ENCODE measurements around the gene UBA1. TPM values are rescaled to one million over a fixed set of nuclear protein-coding genes. Genes with fewer than 3 reads are reported as not detected.

UBA1 gene
- total RNA-seq, 1 experiment from 2014 or later = 275 TPM

DNA sequence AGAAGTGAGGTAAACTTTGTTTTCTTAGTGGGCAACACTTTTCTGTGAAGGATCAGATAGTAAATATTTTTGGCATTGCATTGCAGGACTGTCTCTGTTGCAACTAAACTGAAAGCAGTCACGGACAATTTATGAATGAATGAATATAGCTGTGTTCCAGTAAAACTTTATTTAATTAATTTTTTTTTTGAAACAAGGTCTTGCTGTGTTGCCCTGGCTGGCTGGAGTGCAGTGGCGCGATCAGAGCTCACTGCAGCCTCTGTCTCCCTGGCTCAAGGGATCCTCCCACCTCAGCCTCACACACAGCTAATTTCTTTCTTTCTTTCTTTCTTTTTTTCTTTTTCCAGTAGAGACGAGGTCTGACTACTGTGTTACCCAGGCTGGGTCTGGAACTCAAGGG, 32.8 kb upstream of the UBA1 start:
- Histone ChIP-seq H3K9ac (ENCODE audit: low read length) (no peak overlapping the region), H3K4me3 (replicated peaks in 1 of 2; ENCODE audit: low read depth in 1 of 2, low read length in 2 of 2) (no peak overlapping the region), H3K79me2 (ENCODE audit: insufficient read depth, low read length) (peaks cover 87% of the 10 kb centered on the region), H3K27ac (ENCODE audit: low read depth, low read length) (no peak overlapping the region), H3K27me3 (ENCODE audit: insufficient read depth, low read length) (no peaks in the 10 kb centered on the region), H3K9me3 (ENCODE audit: control insufficient read depth in 1 of 2, insufficient read depth in 1 of 2, low read depth in 1 of 2, low read length in 2 of 2) (no peaks in the 10 kb centered on the region), H4K20me1 (ENCODE audit: insufficient read depth) (no peaks in the 10 kb centered on the region), H2AFZ (ENCODE audit: low read depth, low read length, poor library complexity, severe bottlenecking) (no peak overlapping the region), H3K4me2 (ENCODE audit: low read length) (no peak overlapping the region), H3K36me3 (ENCODE audit: control insufficient read depth in 1 of 2, insufficient read depth in 2 of 2, low read length in 2 of 2) (peaks cover 0 to 4% of the 10 kb centered on the region in 2 experiments; a peak in 1 of 4 replicates), H3K4me1 (ENCODE audit: control insufficient read depth in 1 of 2, insufficient read depth in 2 of 2, low read length in 2 of 2) (no peaks in the 10 kb centered on the region), H3K9me2 (ENCODE audit: insufficient read depth) (no peaks in the 10 kb centered on the region)
- ATAC-seq (no peak), DNase-seq (ENCODE audit: low read depth, low spot score) (no peak)
- ChIA-PET RAD21 (ENCODE audit: low non-redundant PET in 1 of 2, low total read pairs in 2 of 2, uncharacterized antibody in 2 of 2, unreplicated experiment in 2 of 2) (no interaction called here), POLR2A (no interaction called here), CTCF (no interaction called here)
- intact Hi-C loops (cut with micrococcal nuclease) = no loop called here
- no TSS peak for BruUV-seq (replicated peaks)
- no peak for TF ChIP-seq FOSL1 (IDR thresholded peaks at IDR 0.05; ENCODE audit: low read depth)
- TF ChIP-seq REST (IDR thresholded peaks at IDR 0.05; ENCODE audit: low read depth) = no peak
- no peak for TF ChIP-seq CTCF (IDR thresholded peaks at IDR 0.05 in 2 of 3, conservative IDR thresholded peaks at IDR 0.05 in 1 of 3; ENCODE audit: borderline replicate concordance in 1 of 3, insufficient read depth in 1 of 3, low read depth in 2 of 3, low read length in 2 of 3)
- TF ChIP-seq SRF (IDR thresholded peaks at IDR 0.05; ENCODE audit: low read depth) = no peak
- TF ChIP-seq SP1 (IDR thresholded peaks at IDR 0.05; ENCODE audit: low read depth) = no peak
- TF ChIP-seq ZNF274 (IDR thresholded peaks at IDR 0.05; ENCODE audit: low read depth, low read length) = no peak
- no peak for TF ChIP-seq YY1 (IDR thresholded peaks at IDR 0.05; ENCODE audit: extremely low read depth, insufficient replicate concordance, low read depth, low read length)
